GM19463 (cell line): ENCODE data around the gene PYGM.

Source experiments
- ATAC-seq: cut with Tn5 transposase; IDR thresholded peaks from one replicate; pipeline ENCODE4 v1.9.1; 2021; ENCODE audit warnings: mild to moderate bottlenecking, moderate library complexity; ENCODE audit not compliant: unreplicated experiment

Gene PYGM

DNA sequence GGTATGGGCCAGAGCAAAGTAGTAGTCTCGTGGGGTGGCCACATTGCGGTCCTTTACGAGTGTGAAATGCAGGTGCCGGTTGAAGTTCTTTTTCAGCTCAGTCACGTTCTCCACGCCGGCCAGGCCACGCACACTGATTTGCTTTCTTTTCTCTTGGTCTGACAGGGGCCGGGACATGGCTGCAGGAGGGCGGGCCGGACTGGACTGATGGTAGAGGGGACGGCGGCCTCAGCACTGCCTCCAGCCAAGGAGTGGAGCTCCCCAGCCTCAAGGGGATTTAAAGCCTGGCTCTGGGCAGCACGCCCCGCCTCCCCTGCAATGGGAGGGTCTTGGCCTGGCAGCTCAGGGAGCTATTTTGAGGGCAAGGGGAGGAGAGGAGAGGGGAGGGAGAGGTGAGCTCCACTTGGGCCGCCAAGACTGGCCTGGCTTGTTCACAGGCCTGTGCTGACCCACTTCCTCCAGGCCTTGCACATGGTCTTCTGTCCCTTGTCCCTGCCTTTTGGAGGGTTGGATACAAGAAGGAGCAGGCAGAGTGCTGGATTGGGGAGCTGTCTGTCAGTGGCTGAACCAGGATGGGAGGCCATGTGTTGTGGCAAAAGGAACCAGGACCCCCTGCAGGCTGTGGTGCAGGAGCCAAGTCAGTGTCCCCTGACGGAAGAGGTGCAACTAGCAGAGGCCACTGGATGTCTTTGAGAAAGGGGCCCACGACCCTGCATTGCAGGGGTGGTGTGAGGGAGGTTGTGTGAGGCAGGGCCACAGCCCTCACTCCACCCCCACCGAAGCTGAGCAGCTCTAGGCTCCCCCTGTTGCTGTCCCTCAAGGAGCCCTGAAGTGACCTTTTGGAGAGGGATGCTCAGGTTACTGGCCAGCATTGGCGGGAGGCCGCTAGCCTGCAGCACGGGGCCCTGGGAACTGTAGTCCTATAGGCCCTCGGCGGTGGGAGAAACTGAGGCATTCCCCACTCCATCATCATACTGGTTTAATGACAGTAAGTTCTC, at the start of gene PYGM:
TSS of gene PYGM (minus strand) at position 253 of the 998 bp plus-strand sequence. CDS start at position 177, 76 bp downstream.
- no peak for ATAC-seq

DNA sequence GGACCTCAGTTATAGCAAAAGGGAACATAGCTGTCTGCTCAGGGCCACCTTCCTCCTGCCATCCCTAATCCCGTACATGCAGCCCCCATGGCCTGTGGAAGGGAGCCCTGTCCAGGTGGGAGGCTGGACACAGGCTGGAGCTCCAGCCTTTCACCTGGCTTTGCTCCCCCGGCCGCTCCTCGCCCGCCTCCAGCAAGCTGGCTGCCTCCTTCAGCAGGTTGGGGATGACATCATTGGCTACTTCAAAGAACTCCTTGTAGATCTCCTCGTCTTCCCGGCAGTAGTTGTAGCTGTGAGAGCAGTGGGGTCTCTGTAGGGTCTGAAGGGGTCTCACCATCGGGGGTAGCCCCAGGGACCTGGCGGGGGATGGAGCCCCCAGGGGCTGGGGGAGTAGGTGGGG, 45.7 kb upstream of the PYGM start:
- no peak for ATAC-seq

DNA sequence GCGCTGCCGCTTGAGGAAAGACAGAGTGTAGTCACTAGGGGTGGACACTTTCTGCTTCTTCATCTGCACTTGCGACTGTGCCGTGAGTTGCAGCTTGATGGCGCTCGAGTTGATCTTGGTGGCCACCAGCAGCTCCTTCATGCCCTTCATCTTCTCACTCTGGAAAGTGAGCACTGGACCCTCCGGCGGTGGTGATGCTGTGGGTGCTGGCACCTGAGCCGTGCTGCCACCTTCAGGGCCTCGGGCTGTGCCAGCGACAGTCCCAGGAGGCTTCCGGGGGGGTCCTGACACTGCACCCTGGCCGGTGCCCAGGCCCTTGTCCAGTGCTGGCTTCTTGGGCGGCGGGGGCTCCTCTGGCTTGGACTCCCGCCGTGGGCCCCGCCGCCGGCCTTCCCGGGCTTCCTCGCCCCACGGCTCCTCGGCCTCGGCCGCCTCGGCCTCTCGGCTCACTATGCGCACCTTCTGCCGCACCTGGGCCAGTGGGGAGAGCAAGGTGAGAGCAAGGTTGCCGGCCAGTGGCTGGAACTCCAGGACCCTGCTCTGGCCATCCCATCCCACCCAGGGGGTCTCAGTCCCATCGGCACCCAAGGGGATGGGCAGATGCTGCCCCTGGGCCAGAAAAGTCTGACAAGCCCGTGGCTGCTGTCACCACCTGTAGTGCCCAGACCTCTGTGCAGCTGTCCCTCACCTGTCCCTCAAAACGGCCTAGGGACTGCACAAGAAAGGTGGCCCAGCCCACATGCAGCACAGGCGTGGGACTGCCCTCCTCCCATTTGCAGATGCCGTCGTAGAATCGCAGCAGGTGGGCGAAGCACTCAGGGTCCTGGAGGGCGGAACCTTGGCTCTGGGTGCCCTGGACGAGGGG, 44.8 kb upstream of the PYGM start:
- ATAC-seq = no peak

DNA sequence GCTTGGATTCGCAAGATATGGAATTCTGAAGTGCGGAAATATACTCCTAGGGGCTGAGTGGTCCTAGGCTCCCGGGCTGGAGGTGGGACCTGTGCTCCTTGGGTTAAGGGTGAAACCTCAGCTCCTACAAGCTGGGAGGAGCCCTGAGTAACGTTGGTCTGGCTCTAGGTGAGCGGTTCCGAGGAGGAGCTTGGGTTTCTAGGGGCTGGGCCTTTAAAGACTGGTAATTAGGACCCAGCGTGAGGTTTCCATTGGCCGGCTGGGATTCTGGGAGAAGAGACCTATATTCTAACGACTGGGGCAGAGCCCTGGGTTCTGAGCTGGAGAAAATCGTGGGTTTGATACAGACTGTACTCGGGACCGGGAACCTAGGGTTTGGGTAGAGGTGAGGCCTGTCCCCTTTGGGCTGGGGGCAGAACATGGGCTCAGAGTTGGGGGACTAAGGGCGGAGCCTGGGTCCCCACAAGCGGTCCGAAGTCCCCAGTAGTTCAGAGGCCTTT, 44.1 kb upstream of the PYGM start:
- no peak for ATAC-seq

DNA sequence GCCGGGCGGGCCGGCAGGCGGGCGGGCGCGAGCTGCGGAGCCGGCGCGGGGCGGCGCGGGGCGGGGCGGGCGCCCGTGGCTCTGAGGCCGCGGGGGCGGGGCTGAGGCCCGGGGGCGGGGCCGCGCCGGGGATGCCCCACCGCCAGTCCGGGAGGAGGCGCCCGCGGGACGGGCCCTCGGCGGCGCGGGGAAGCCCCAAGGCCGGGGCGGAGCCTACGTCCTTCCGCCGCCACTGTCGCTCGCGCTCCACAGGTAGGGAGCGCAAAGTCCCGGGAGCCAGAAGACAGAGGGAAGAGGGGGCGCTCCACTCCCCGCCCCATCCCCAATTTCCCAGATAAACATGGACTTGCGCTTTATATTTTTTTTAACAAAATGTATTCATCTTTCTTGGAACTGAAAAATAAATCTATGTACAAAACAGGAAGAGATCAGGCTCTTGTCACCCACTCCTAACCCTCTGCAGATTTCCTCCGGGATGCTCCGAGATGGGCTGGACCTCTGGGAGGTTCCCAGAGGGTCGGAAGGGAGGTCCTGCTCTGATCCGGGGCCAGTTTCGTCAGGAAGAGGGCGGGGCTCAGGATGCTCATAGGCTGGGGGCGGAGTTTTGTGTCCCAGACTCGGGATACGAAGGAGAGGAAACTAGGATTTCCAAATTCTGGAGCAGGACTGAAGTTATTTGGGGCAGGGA, 43.5 kb upstream of the PYGM start, which contains the start of gene MAP4K2:
TSS of gene MAP4K2 (minus strand) at position 57 of the 688 bp plus-strand sequence. CDS start 65 bp downstream, outside the sequence.
- peak; percentile 68 for ATAC-seq

DNA sequence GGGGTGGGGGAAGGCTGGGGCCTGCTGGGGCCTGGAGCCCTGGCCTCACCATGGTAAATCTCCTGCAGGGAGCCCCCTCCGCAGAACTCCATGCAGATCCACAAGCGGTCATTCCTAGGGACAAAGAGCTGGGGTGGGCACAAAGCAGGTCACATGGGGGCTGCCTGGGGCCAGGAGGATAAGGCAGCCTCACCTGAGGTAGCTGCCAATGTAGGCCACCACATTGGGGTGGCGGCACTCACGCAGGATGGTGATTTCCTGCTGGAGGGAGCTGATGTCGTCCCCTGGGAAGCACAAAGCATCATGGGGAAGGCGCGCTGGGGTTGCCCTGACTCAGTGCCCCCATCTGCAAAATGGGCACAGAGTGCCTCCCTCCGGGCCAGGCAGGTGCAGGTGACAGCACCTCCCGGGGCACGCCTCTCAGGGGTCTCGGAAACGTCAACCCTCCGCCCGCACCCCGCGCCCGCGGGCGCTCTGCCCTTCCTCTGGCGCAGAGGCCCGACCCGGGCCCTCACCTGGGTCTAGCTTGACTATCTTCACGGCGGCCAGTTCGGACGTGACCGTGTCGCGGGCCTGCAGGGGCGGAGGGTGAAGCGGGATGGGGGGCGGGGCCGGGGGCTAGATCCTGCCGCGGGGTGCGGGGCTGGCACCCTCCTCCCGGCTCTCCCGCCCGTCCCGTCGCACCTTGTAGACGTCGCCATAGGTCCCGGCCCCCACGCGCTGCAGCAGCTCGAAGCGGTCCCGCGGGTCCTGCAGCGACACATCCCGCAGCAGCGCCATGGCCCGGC, 42.8 kb upstream of the PYGM start:
- ATAC-seq = peak; percentile 33

DNA sequence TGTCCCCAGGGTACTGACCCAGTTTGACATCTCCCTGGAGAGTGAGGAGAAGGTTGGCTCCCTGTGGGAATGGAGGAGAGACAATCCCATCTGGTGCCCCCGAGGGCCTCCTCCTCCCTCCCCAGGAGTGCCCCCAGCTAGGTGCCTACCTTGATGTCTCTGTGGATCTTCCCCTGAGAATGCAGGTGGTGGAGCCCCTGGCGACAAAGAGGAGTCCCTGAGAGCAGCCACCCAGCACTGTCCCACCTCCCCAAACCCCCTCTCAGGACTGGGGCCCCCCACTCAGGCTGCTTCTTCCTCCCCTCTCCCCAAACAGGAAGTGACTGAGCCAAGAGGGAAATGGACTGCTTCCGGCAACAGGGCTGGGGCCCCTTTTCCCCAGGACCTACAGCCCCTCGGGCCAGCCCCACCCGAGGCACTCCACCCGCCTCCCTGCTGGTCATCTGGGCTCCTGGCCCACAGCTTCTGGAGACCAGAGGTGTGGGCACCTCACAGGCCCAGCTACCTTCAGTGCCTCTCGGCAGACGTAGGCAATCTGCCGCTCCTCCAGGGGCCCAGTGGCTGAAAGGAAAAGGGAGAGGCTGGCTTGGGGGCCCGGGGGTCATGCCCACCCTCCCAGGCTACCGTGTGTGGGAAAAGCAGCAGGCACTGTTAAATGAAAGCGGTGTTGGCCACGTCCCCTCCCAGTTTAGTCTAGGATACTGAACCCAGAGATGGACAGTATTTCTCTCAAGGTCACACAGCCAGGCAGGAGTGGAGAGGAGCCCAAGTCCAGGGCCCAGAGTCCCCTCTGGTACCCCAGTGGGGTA, 42.0 kb upstream of the PYGM start:
- ATAC-seq = no peak

DNA sequence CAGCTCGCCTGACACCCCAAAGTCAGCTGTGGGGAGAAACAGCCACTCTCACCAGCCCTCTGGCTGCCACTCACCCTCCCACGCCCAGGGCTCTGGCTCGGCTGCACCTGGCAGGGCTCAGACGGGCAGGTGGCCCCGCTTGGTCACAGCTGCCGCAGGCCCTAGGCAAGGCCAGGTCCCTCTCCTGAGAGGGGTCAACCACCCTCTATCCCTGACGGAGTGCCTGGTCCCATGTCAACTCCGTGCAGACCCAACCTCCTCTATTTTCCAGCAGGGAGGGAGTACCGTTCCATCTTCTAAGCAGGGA, 41.3 kb upstream of the PYGM start:
- ATAC-seq = no peak

DNA sequence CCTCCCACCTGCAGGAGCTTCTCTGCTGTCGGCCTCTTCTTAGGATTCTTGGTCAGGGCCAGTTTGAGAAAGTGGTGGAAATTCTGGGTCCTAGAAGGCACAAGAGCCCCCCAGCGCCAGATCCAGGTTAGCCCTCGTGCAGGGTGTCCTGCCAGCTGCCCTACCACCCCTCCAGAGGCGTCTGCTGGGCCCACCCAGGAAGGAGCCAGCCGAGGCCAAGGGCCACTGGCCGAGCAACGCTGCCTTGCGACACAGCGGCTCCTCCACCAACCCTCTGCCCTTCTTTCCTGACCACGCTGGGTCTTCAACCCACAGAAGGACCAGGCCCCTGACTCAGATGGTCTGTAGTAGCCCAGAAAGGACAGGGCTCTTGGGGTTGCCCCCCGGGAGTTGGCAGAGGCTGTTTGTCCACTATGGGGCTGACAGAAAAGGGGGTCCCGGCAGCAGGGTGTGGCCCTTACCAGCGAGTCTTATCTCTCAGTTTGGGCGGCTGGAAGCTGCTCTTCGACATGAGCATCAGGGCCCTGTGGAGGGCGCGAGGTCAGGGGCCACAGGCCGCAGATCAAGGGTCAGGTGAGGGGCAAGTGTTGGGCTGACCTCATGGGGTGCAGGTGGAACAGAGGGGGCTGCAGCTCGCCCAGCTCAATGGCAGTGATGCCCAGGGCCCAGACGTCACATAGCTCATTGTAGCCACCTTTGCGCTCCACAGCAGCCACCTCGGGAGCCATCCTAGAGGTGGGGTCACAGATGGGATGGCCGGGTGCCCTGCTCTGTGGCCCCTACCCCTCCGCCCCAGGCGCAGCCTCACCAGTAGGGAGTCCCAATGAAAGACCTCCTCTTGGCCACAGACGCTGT, 40.8 kb upstream of the PYGM start:
- ATAC-seq = no peak

DNA sequence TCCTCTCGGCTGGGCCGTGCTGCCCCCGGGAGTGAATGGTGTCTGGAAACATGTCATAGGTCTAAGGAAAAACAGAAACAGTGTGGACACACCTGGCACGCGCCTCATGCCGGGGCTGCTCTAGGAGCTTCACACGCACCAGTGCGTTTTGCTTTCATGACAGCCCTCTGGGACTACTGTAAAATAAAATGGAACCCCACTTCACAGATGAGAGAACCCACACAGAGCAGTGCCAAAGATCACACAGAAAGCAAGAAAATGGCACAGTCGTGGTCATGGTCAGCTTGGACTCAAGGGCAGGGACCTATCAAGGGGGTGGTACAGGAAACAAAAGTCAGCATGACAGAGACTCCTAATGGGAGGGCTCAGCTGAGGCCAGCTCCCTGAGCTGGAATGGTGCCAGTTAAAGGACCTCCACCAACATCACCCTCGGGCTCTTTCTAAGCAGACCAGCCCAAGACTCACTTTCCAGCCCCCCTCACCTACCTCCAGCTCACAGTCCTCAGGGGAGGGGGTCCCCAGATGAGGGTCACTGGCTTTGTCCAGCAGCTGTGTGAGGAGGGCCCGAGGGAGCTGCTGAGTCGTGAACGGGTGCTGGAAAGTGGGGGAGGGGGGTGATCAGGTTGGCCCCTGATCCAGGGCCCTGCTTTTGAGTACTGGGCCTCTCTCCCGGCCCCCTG, 40.0 kb upstream of the PYGM start:
- no peak for ATAC-seq

DNA sequence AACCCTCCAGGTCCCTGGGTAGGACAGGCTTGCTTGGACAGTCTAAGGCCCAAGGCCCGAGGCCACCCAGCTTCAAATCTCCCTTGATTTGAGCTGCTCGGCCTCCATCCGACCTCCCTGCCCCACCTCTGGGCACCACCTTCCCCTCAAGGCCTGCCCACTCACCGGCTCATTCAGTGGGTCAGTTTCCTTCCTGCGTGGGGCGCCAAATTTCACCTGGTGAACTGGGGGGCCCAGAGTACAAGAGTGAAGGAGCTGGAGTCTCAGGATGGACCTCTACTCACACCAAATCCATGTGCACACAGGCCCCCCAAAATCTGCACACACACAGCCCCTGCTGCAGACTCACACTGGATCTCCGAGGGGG, 39.5 kb upstream of the PYGM start:
- no peak for ATAC-seq

DNA sequence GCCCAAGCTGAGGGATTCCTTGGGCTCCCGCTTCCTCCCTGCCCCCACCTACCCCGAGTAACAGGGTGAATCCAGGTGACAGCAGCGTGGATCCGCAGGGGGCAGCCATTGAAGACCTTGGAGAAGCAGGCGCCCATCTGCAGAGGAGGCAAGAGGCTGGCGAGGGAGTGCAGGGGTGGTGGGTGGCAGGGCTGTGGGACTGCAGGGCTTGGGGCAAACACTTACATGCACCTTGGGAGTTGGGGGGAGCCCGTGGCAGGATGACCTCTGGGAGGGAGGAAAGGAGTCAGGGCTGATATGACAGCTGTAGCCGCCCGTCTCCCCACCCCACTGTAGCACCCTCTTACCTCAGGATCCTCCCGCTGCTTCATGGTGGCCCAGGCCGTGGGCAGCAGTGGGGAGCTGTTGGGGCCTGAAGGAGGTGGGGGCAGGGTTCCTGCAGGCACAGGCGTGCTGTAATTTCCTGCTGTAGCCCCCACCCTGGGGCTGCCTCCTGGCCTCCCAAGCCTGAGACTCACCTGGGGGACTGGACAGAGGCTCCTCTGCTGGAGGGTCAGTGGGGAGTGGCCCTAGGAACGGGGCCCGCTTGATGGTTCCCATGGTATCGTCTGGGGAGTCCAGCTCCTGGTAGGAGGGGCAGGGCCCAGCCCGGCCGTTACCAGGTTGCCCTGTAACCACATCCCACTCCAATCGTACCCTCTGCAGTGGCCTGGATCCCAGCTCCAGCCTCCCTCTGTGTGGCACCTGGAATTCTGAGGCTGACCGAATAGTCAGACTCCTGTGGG, 37.2 kb upstream of the PYGM start:
- no peak for ATAC-seq

DNA sequence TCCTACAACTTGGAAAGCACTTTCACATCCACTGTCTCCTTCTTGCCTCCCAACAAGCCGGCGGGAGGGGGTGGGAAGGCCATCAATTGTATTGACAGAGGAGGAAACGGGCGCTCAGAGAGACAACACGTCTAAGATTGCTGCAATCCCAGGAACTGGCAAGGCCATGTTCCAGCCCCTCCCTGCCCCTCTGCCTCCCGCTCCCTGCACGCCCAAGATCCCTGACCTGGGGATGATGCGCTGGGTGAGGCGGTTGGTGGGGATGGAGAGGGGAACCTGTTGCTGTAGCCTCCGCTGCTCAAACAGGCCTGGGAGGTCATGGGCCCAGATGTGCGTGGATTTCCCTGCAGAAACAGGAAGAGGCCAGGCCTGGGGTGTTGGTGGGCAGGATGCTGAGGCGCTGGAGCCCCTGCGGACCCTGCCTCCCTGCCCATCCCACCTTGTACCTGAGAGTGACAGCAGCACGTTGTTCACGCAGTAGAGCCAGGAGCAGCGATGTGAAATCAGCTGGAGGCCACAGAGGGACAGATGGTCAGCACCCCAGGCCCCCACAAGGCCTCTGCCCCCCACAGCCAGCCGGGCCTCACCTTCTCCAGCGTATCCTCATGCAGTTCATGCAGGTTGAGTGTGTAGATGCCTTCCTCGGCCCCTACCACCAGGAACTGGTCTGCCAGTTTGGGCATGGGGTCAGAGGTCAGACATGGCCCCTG, 36.4 kb upstream of the PYGM start:
- no peak for ATAC-seq

DNA sequence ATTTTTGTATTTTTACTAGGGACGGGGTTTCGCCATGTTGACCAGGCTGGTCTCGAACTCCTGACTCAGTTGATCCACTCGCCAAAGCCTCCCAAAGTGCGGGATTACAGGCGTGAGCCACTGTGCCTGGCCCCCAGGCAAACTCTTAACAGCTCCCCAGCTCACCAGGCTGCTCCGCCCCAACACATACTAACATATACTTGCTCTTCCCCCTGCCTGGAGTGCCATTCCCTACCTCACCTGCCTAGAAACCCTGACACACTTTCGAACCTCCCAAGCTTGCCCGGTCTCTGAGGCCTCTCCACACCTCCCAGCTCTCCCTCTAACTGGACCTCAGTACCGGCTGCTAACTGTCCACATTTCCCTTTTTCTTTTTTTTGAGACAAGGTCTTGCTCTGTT, 34.8 kb upstream of the PYGM start:
- no peak for ATAC-seq

DNA sequence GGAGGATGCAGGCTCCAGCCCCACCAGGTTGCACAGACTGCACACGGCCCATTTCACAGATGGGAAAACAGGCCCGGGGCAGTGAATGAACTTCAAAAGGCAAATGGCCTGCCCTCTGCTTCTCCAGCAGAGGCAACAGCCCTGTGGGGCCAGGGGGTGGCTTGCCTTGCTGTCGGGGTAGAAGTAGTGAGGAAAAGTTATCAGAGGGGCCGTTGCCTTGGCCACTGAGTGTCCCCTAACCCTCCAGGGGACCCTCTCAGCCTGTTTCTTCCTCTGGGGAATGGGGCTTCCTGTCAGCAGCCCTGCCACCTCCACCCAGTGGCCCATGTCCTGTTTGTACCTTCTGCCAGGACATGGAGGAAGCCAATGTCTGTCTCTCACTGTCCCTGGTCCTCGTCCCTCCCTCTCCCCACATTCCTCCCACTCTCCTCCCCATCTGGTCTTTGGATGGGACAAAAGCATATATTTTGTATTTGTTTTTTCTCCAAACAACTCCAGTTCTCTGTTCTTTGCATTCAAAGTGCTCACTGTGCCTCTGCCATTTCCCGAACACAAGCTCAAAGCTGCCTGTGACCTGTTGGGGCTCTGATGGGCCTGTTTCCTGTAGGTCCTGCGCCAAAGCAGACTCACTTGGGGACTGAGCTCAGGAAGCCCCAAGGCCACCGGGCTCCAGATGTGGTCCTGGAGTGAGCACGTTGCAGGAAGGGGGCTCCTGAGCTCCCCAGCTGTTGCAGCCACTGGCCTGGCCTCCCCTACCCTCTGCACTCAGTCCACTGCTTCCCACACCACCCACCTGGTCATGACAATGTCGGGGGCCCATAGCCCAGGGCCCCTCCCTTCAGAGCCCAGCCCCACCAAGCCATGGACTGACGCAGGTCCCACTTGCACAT, 33.7 kb upstream of the PYGM start:
- ATAC-seq = no peak

DNA sequence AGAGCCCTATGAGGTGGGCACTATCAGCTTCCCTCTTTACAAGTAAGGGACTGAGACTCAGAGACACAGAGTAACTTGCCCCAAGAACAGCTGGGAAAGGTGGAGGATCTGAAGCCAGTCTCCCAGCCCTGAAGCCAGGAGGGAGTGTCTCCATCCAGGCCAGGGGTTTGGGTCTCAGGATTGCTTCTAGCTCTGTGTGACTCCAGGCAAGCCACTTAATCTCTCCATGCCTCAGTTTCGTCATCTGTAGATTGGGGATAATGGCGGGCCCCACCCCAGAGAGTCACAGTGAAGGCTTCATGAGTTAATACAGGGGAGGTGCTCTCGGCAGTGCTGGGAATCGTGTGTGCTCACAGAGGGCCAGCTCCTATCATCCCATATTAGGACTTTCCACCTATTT, 32.7 kb upstream of the PYGM start:
- ATAC-seq = no peak
